Stimulated activated CD8-positive, alpha-beta memory T cell treated with anti-CD3 and anti-CD28 coated beads, Interleukin-4, amount 100 ng/mL, for 1 hour (primary cell): Measurements from ENCODE around the gene SGPP1.
"Not testable (repeated sequence)": the region's sequence is repeated elsewhere in the genome, so short reads cannot be mapped to it uniquely, and the experiment has no call there.

Experiments used
- DNase-seq, 2 donors: peaks; one replicate each; pipeline ENCODE4 v3.0.0-alpha.2; 2020; ENCODE audit warnings: low read depth in 2 of 2, low spot score in 1 of 2

The SGPP1 gene

GRCh38 chr14:63727231-63727735, 582 bp downstream of the SGPP1 start:
- no peak for DNase-seq

GRCh38 chr14:63726499-63726898, 1.4 kb downstream of the SGPP1 start:
- no peak for DNase-seq

DNA sequence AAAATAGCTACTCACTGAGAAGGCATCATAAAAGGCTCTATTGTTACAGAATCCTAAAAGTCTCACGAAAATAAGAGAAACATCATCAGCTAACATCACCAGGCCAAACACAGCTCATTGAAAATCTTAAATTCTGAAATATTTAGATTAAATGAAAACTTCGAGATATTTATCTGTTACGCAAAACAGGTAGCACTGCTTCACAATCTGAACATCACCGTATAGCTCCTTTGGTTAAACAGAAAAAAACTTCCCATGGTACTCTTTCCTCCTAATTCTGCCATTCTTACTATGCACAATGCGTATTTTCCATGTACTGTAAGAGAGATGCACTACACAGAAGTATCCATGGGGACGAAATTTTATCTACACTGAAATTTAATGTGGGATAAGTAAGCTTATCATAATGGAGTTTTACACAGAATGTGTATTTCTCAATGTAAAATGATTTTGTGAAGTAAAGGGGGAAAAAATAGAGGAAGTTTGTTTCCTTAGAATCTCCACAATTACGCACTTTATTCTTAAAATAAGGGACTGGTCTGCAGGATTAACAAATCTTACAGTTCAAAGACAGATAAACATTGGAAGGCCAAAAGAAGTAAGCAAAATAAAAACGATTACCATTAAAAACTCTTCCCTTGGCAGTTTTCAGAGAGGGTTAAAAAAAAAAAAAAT, 1.9 kb downstream of the SGPP1 start:
- DNase-seq: no peak

GRCh38 chr14:63717702-63718101, 10.2 kb downstream of the SGPP1 start:
- DNase-seq: no peak

- DNase-seq: no peak
These were observed 12.5 kb downstream of the SGPP1 start for GRCh38 chr14:63715360-63715759.

GRCh38 chr14:63713764-63714163, 14.1 kb downstream of the SGPP1 start:
- no peak for DNase-seq

- no peak for DNase-seq
These were observed 14.8 kb downstream of the SGPP1 start for GRCh38 chr14:63713058-63713457.

DNA sequence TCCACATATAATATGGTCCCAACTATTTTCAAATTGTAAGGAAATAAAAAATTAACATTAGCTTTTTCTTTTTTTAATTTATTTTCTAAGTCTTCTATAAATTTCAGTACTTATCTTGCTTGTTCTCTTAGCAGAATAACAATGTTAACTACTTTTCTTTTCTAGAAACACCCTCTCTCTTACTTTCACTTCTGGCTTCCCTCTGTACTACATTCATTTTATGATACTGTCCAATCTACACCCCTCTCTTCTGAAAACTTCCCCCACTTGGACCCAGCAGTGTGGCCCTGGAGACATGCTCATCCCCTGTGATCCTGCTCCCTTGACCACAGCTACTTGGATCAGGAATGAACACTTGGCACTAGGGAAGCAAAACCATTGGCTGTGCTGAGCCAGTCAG, 15.7 kb downstream of the SGPP1 start:
- DNase-seq: no peak

DNA sequence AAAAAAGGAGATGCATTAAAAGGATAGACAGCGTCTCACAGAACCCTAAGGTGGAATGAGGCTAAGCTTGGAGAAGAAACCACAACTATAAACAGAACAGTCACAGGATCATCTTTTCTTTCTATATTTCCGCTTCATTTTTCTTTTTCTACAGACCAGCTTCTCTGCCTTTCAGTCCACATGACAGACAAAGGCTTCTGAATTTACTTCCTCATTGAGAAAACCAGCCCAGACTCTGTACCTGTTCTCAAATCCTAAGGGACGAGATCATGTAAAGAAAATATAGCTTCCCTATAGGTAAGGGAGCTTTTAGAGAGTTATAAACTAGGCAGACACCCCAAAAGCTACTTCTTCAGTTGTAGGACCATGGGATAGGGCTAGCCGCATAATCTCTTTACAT, 17.4 kb downstream of the SGPP1 start:
- DNase-seq: no peak

- DNase-seq: no peak
These were observed 18.3 kb downstream of the SGPP1 start for GRCh38 chr14:63709589-63709988.

- DNase-seq: no peak
These were observed 20.6 kb downstream of the SGPP1 start for GRCh38 chr14:63707216-63707615.

- no peak for DNase-seq
These were observed 22.2 kb downstream of the SGPP1 start for GRCh38 chr14:63705561-63706070.

GRCh38 chr14:63702530-63702929, 25.3 kb downstream of the SGPP1 start:
- not testable (repeated sequence) for DNase-seq

DNA sequence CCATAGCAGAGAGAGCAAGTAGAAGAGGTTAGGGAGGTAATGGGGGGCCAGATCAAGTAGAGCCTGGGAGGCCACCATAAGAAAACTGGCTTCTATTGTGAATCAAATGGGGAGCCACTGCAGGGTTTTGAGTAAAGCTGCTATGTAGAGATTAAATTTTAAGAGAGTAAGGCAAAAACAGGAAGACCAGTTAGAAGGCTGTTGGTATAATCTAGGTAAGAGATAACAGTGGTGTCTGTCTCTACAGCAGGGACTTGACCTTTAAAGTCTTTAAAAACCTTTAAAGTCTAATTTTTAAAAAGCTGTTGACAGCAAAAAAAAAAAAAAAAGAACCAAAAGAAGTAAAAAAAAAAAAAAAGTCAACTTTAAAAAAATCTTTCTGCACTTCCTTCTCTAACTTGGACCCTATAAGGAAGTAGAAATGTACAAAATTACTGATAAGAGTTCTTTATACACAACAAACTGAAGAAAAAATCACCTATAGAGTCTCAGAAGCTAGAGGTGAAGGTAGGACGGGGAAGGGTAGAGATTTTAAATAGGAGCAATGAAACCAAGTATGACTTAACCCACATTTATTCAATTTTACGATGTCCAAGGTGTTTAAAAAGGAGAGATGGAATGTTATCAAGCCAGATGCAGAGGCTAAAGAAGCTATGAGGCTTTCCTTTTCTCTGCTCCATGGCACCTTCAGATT, 26.1 kb downstream of the SGPP1 start:
- DNase-seq: no peak

GRCh38 chr14:63692310-63693020, 35.4 kb downstream of the SGPP1 start:
- DNase-seq: no peak

- no peak for DNase-seq
These were observed 38.7 kb downstream of the SGPP1 start for GRCh38 chr14:63689132-63689531.

GRCh38 chr14:63686926-63687325, 40.9 kb downstream of the SGPP1 start:
- no peak for DNase-seq

- DNase-seq: no peak
These were observed 42.5 kb downstream of the SGPP1 start for GRCh38 chr14:63685401-63685800.

DNA sequence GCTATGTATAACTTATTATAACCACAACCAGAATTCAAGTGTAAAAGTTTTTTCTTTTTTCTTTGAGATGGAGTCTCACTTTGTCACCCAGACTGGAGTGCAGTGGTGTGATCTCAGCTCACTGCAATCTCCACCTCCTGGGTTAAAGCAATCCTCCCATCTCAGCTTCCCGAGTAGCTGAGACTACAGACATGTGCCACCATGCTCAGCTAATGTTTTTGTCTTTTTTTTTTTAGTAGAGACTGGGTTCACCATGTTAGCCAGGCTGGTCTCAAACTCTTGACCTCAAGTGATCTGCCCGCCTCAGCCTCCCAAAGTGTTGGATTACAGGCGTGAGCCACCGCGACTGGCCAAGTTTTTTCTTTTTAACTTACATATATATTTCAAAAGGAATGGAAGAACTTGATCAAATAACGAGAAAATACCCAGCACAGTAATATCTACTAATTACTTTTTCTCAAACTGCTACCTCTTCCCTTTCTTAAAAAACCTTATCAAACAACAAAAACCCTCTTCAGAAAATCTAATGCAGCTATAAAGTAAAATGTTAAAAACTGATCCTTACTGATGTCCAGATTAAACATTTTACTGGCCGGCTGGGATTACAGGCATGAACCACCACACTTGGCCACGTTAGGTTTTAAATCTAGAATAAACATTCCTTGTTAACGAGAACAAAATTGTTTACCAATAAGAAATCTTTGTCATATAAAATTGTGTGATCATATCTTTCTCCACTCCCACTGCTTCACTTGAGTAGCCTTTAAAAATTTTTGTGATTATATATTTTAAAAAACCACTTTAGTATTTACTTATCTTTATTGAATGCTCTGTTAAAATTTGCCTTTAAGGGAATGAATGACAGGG, 44.9 kb downstream of the SGPP1 start:
- no peak for DNase-seq

GRCh38 chr14:63678536-63678935, 49.3 kb downstream of the SGPP1 start:
- no peak for DNase-seq

DNA sequence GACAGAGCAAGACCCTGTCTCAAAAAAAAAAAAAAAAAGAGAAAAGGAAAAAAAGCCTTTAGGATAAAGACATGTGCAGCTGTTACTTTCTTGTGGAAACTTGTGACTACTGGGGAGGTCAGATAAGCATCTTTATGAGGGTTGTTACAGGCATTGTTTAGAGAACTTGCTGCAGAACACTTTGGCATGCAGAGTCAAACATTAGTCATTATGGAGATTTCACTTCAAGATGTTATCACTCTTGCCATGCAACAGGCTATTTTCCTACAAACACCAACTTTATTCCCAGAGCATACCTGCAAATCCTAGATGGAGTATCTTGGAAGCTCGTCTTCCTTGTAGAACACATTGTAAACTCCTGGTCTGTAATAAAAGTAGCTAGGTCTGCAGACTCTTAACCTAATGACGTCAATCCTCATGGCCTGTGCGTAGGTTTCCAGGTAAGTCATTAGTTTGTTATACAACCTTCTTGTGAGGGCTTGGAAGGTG, 49.9 kb downstream of the SGPP1 start:
- DNase-seq: no peak
